CD4-positive, alpha-beta T cell treated with Interleukin-1 beta for 1 hour (primary cell): Measurements from ENCODE around the gene TRABD2B.

Source experiments
- DNase-seq, 2 donors: peaks; one replicate each; pipeline ENCODE4 v3.0.0-alpha.2; 2020 to 2022

TRABD2B gene

GRCh38 chr1:47903723-47904122 lies 93.5 kb downstream of the TRABD2B start:
- no peak for DNase-seq

DNA sequence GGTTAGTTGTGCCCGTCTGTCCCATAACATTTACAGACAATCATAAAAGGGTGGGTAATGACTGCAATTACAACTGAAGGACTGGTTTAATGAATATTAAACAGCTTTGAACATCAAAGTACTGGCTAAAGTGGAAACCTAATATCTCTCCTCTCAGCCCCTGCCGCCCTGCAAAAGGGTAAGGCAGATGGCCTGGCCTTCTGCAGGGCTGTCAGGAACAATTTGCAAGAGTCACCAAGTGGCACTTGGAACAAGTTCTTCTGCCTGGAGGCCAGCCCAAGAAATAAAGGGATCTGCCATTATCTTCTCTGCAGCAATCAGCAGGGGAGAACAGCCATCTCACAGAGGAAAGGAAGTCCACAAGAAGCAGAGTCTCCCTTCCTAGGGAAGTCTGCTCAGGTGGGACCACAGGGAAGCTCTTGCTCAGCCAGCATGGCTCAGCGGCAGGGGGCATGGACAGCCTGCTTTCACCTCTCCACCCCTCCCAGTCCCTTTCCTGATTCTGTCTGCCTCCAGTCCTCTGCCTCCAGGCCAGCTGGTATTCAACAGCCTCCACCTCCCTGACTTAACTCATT lies 96.1 kb downstream of the TRABD2B start:
- no peak for DNase-seq

DNA sequence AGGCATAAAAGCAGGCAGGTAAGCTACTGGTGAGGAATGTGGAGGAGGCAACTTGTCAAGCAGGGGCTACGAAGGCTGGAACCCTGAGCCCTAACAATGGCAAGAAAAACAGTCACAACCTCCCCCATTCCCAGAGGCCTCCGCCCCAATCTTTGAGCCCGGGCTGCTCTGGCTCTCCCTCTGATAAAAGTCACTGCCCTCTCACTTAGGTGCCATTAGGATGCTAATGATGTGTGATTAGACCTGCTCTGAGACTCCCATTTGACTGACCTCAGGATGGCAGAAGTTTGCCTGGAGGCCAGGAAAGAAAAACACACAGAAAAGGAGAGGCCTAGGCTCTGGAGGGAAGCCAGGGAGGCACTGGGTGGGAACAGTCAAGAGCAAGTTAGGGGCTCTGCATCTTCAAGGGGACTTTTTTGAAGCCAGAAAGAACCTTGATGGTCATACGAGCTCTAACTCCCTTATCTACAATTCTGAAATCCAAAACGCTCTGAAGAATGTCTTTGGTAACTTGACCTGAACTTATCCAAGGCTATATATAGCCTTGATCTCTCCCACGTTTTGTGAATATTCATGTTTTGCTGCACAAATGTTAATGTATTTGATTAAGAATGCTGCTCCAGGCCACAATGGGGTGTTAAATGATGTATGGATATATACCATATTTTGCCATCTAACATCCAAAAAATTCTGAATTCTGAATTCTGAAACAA lies 98.9 kb downstream of the TRABD2B start:
- no peak for DNase-seq

- DNase-seq = no peak
These were observed 101.7 kb downstream of the TRABD2B start for GRCh38 chr1:47895279-47896125.

GRCh38 chr1:47894410-47895278 lies 102.5 kb downstream of the TRABD2B start:
- DNase-seq = no peak

DNA sequence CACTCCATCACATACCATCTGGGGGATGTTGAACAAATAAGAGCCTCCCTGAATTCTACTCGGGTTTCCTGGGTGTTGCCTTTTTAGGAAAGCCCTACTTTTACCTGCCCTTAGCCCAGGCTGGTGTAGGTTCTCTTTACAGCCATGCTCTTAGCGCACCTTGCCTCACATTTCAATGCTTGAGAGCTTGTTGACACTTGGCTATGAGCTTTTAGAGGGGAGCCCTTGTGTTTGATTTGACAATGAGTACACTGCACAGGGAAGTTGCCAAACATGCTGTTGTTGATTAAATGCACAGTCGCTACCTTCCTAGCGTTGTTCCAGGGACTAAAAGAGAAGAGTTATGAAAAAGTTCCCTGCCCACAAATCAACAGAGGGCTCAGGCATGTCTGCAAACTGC lies 103.8 kb downstream of the TRABD2B start:
- DNase-seq = no peak

DNA sequence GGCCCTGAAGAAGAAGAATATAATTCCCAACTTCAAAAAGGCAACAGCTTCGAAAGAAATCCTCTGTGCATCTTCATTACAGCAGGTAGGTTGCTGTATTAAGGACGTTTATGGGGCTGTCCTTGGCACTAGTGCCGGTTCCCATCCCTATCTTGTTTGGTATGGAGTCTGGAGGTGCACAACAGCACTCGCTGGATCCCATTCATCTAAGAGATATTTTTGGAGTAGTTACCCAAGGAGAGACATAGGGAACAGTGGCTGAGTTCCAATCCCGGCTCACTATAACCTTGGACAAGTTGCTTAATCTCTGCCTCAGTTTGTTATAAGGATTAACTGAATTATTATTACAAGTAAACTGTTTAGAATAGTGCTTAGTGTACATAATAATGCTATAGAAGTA lies 106.4 kb downstream of the TRABD2B start:
- DNase-seq = no peak

- DNase-seq = no peak
These were observed 108.9 kb downstream of the TRABD2B start for GRCh38 chr1:47888294-47888629.

- no peak for DNase-seq
These were observed 109.5 kb downstream of the TRABD2B start for GRCh38 chr1:47887475-47888293.

DNA sequence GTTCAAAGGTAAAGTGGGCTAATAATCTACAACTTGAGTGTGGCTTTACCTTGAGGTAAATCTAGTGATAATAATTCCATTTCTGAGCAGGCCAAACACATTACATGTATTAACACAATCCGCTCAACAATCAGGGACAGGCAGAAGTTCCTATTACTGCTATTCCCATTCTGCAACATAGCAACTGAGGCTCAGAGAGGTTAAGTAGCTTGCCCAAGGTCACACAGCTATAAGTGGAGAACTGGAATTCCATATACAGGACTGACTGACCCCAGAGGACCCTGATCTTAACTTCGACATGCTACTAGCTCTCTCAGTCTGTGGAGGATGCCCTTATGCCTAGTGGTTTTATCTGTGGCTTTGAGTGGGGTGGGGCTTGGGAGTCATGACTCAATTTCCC lies 110.1 kb downstream of the TRABD2B start:
- DNase-seq = no peak

DNA sequence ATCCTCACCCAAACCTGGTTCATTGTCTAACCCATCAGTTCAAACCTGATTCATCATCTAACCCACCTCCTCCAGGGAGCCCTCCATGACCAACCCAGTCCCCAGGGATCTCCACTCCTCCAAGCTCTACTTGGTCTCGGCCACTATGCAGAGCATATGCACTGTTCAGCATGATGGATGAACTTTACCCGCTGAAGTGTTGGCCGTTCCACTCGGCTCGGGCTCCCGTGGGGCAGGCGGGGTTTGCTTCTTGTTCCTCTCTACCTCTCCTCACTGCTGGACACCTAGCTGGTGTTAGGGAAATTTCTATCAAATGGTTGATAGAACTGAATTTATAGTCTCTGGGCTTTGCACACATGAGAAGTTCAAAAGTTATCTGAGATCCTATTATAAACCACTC lies 111.0 kb downstream of the TRABD2B start:
- no peak for DNase-seq

GRCh38 chr1:47885062-47885830 lies 111.9 kb downstream of the TRABD2B start:
- DNase-seq = no peak

GRCh38 chr1:47883963-47884362 lies 113.2 kb downstream of the TRABD2B start:
- DNase-seq = no peak

DNA sequence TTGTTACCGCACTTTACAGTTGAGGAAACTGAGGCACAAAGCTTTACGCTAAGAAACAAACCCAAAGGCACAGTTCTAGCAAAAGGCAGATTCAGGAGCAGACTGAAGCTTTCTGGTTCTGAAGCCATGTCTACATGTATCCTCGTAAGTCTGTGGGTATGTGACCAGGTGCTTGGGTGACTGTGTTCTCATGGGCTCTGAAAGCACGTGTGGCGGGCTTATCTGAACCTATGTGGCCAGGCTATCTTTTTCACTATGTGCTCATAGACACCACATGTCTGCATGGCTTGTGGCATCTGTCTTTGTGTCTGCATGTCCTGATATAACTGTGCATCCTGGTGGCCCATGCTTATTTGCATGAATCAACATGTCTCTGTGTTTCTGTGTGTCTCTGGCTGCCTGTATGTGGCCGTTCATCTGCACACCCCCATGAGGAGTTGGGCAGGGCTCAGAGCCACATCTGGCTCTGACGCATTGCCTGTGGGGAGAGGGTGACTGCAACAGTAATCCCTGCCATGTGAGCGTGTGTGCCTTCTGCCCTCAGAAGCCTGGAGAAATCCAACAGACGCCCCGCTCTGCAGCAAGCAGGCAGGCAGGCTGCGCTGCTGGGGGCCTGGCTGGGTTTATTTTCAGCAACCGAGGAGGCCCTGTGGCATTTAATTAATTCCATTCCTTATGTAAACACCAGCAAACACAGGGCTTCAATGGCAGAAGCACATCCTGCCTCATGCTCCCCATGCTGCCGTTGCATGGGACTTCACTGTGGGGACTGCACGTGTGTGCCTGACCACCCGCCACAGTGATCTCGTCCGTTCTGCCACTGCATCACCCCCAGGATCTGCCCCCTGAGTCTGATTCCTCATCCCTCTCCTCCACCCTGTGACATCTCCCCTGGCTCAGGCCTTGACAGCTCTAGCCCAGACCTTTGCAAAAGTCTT lies 115.4 kb downstream of the TRABD2B start:
- no peak for DNase-seq

- no peak for DNase-seq
These were observed 120.6 kb downstream of the TRABD2B start for GRCh38 chr1:47876587-47876963.

DNA sequence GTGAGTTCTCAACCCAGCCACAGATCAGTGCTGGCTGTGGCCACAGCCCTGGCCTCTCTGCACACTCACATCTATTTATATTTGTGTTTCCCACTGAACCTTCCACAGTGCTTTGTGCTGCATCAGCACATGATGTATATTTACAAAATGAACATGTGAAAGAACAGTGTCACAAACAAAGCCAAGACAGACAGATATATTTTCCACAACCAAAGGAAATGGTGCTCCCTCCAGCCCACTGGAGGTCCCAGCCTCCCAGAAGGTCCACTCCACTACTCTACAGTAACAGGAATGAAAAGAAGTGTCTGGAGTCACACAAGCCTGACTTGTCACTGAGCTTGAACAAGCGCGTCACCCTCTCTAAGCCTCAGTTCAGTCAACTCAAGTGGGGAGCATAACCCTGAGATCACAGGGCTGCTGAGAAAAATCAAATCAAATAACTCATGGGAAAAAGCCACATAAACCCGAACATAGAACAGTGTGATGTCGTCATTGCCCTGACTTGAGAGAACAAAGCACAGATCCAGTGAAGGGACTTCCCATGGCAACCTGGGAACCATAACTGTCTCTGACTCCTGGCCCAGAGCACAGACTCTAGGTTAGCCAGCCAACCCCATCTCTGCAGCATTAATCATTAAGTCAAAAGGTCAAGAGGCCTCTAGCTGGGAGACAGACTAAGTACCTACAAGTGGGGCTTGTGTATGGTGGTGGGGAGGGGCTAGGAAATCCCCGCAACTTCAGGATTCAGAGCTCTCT lies 121.2 kb downstream of the TRABD2B start:
- DNase-seq = no peak

DNA sequence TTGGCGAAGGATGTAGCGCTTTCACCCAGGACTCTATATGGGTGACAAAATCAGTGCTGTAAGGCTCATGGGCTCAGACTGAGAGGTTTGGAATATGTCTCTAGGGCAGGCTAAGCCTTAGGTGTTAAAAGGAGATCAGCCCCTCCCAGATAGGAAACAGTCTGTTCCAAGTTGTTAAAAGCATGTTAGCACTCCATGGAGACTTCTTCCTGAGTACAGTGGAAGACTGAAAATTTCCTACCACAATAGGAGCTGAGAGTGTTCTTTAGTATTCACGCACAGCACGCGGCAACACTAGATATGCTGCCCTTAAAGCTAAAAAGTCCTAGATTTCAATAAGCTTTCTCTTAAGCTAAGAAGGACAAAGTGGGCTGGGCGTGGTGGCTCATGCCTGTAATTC lies 122.1 kb downstream of the TRABD2B start:
- DNase-seq = no peak

- DNase-seq = no peak
These were observed 123.8 kb downstream of the TRABD2B start for GRCh38 chr1:47873337-47873736.

DNA sequence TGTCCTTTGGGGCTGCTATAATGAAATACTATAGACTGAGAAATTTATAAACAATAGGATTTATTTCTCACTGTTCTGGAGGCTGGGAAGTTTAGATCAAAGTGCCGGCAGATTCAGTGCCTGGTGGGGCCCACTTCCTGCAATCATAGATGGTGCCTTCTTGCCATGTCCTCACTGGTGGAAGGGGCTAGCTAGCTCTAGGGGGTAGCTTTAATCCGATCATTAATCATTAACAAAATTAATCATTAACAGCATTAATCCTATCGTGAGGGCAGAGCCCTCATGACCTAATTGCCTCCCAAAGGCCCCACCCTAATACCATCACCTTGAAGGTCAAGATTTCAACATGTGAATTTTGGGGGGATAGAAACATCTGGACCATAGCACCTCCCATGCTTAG lies 124.3 kb downstream of the TRABD2B start:
- DNase-seq = no peak
